ENCODE data around the gene SPECC1L.

The SPECC1L gene

GRCh38 chr22:24417200-24417599 lies 146.6 kb downstream of the SPECC1L start:
- DNase-seq (ENCODE audit: low read depth) = no peak

DNA sequence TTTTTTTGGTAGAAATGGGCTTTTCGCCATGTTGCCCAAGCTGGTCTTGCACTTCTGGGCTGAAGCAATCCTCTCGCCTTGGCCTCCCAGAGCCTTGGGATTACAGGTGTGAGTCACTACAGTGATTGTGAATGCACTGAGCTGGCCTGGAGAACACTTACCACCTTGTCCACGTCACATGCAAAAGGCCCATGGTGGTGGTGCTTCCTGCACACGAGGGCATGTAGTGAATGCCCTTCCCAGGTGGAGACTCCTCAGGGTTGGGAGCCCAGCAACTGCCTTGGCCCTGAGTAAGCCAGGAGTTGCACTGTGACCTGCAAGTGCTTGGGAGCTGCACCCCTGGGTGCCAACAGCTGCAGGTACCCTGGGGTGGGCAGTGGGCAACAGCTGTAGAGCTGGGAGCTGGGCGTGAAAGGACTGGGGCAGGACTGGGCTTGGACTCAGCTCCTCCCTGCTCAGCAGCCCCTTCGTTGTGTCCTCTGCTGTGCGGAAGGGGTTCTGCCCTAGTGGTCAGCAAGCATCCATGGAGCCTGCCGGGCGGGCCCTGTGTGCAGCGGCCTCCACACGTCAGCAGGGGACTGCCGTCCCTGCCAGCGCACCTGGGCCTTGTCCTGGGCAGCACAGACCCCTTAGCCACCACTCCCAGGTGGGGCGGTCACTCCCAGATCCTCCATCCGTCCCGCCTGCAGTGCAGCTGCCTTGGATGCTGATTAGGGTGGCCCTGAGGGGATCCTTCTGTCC lies 147.4 kb downstream of the SPECC1L start:
- DNase-seq (ENCODE audit: low read depth) = no peak

DNA sequence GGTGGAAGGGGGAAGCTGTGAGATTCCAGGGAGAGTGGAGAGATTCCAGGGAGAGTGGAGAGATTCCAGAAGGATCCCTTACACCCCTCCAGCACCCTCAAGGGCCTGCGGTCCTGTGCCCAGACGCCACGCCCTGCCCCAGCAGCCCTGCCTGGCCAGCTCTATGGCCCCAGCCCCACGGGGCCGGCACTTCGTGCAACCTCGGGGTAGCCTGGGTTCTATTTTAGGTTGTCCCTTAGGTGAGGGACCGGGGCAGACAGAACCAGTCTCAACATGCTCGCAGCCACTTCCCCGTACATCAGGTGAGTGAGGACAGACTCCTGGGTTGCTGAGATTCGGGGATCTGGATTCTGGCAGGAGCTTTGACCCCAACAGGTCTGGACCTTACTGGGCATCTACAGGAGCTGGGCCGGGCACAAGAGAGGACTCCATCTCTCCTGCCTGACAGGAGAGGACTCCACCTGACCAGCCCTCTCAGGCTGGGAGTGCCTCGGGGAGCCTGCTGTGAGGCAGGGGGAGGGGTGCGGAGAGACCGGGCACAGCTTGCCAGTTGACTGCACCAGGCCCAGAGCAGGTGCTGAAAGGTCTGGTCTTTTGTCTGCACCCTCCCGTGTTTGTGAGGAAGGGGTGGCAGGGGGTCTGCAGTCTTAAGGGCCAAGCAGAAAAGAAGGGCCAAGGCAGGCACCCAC lies 148.3 kb downstream of the SPECC1L start:
- no peak for DNase-seq (ENCODE audit: low read depth)

- no peak for DNase-seq (ENCODE audit: low read depth)
Measured at GRCh38 chr22:24419475-24419850, 148.8 kb downstream of the SPECC1L start.

- DNase-seq (ENCODE audit: low read depth) = no peak
Measured at GRCh38 chr22:24420072-24420976, 149.7 kb downstream of the SPECC1L start.

GRCh38 chr22:24420977-24421343 lies 150.3 kb downstream of the SPECC1L start:
- DNase-seq (ENCODE audit: low read depth) = no peak

DNA sequence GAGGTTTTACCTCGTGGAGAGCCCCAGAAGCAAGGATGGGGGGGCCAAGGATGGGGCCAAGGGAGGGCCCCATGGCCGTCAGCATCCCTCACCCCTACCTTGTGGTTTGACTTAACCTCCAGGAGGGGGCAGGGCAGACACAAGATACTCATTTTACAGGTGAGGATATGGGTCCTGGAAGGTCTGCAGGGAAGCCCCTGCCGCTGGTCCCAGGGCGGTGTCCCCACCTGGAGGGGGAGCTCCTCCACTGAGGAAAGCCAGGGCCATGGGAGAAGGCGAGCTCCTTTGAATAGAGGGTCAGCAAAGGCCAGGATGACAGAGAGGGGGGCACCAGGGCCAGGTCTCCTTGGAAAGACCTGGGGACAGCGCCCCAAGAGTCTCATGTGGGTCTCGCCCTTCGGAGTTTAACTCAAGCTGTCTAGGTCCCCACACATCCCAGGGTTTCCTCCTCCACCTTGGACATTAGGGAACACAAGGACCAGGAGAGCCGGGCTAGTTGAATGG lies 150.8 kb downstream of the SPECC1L start:
- no peak for DNase-seq (ENCODE audit: low read depth)

- no peak for DNase-seq (ENCODE audit: low read depth)
Measured at GRCh38 chr22:24422102-24422665, 151.6 kb downstream of the SPECC1L start.

DNA sequence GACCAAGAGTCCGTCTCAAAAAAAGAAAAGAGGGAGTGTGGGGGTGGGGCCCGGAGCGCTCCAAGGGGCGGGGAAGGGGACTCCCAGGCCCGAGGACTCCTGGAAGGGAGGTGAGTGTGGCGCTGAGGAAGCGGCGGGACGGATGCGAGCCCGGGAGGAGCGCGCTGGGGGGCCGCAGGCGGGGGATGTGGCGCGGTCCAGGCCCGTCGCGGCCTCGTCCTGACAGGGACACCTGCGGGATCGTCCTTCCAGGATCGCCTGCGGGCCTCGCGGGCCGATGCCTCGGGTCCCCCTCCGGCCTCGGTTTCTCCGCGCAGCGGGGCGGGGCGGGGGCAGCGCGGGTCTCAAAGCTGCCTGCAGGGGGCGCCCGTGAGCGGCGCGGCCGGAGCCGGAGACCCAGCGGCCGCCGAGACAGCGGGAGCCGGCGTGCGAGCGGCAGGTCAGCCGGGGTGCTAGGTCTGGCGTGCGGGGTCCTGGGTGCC lies 152.9 kb downstream of the SPECC1L start:
- DNase-seq (ENCODE audit: low read depth) = no peak

DNA sequence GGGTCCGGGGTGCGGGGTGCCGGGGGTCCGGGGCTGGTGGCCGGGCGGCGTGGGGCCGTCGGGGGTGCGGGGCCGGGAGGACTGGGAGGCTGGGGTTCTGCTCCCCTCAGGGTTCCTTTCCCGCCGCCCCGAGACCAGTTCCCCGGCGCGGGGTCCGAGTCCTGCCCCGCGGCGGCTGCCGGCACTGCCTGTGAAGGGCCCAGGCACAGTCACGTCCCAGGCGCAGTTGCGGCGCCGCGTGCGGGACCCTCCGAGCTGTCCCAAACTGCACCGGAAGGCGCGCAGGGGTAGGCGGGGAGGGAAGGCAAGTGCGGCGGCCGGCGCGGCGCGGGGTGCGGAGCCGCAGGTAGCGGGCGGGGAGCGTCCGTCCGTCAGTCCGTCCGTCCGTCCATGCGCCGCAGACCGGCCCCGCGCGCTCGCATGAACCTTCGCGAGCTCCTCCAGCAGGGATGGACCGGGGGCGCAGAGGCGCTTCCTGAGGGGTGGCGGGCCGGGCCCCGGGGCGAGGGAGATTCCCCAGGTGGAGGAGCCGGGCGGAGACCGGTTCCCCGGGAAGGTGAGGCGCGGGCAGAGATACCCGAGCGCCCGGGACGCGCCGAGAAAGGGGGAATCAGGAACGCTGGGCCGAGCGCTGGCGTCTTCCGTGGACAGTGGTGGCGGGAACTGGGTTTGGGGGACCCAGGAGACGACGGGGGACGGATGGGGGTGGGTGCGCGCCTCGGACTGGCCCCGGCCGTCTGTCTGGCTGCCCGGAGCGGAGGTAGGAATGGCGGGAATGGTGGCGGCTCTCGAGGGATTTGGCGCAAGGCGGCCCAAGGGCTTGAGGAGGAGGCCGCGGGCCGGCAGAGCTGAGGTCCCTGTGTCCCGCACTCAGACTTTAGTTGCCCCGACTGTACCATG lies 153.6 kb downstream of the SPECC1L start:
- no peak for DNase-seq (ENCODE audit: low read depth)

DNA sequence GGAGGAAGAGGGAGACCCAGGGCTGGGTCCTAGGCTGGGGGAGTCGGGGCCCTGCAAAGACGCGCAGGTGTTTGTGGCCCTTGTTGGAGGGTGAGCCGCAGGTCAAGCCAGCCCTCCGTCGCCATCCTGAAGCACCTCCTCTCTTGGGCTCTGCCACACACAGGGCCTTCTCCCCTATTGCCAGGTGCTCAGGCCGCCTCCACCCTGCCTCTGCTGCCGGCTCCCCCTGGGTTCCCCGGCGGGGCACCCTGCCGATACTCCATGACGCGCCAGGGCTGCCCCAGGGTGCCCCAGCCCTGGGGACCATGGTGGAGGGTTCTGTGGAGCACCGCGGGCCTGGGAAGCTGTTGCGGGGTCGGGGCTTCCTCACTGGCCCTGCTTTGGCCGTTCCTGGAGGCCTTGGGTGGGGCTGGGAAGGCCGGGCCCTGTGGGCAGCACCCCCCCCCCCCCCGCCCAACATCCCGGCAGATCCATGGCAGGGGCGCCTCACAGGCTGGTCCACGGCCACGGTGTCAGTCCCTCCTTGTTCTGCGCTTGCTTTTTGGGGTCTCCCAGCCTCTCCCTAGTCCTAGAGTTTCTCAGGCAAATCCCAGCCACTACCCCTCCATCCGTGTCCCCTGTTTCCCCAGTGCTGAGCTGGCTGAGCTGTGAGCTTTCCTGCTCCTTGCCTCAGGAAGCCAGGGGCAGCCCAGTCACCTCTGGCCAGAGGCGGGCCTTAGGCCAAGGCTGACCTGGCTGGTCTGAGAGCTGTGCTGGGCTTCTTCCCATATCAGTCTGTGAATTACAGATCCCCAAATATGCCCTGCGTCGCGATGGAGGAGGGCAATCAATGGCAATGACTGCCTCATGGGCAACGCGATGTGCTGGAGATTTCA lies 154.5 kb downstream of the SPECC1L start:
- no peak for DNase-seq (ENCODE audit: low read depth)

DNA sequence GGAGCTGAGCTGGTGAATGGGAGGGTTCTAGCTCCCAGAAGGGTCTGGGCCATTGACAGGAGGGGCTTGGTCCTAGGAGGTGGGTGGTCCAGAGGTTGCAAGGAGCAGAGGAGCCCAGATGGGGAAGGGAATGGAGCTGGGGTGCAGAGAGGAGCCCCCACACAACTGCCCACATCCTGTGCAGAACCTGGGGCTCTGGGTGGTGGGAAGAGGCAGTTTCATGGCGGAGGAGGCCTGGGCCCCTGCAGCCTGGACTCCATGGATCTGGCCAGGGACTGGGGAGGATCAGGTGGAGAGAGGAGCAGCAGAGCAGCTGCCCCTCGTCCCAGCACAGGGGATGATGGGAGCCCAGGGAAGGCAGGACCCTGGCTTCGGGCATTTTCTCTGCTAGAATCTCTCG lies 155.8 kb downstream of the SPECC1L start:
- DNase-seq (ENCODE audit: low read depth) = no peak

DNA sequence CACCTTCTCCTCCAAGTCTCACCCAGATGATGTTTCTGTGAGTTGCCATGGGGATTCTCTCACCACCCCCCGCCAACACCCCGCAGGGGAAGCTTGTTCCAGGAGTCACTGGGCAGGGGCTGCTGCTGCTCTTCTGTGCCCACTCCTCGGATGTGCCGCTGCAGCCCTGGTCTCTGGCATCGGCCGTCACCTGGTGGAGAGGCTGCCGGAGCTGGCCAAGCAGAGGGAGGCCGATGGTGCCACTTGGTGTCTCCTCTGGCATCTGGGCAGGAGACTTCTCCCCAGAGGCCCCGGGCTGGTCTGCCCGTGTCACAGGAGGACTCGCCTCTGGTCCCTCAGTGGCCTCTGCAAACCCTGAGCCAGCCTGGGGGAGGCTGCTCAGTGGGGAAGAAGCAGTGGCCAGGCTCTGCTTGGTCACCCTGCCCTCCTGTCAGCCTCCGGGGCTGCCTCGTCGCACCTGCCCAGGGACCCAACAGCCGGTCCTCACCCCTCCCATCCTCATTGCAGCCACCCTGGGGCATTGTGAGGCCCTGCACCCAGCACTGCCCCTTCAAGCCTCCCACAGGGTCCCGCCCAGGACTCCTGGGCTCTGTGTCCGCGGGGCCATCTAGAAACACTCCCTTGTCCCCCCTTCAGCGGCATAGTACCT lies 156.3 kb downstream of the SPECC1L start:
- DNase-seq (ENCODE audit: low read depth) = no peak

DNA sequence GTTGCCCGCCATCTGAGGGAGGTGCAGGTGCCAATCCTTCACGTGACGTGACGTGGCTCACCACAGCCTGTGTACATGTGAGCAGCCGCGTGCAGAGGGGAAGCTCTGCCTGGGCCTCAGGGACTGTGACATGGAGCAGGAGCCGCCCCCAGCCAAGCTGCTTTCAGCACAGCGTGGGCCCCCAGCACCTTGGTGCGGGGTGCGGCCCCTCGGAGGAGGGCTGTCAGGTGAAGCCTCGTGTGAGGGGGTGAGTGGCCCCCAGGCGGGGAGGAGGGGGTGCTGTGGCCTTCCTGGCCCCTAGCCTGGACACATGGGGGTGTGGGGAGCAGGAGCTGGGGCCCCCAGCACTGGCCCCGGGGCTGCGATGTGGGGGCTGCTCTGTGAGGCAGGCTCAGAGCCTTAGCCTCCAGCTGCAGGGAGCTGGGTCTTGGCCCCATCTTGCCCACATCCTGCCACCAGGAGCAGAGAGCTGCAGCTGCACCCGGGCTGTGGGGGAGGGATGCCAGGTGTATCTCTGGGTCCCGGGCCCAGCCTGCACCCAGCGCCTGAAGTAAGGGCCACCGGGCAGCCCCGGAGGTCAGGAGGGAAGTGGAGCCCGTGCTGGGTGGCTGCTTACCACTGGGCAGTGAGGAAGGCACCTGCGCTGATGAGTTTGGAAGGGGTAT lies 157.0 kb downstream of the SPECC1L start, which contains the start of gene ADORA2A:
TSS of gene ADORA2A (plus strand) at position 100 of the 665 bp plus-strand sequence. CDS start 5,806 bp downstream, outside the sequence.
- DNase-seq (ENCODE audit: low read depth) = no peak

DNA sequence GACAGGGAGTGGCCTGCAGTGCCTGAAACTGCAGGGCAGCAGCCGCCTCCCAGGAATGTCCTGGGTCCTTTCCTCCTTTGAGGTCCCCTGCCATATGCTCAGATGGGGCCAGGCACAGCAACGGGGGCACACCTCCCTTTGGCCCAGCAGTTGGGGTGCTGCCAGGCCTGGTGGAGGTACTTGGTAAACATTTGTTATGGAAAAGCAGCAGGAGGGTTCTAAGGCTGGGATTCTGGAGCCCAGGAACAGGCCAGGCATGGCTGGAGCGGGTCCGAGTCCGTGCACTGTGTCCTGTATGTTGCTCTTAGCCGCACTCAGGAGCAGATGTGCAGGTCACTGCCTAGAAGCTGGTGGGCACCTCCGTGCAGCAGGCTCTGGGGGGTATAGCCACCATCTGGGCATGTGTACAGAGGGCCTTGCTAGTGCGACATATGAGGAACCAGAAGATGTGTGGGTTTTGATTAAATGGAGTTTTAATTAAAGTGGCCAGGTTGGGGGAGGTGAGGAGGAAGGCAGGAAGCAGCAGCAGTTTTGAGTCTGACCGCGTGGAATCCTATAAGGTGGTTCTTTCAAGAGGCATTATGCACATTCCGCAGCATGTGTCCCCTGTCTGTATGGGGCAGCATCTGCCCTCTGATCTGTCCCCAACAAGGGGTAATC lies 158.2 kb downstream of the SPECC1L start:
- no peak for DNase-seq (ENCODE audit: low read depth)

GRCh38 chr22:24429411-24430365 lies 159.1 kb downstream of the SPECC1L start:
- no peak for DNase-seq (ENCODE audit: low read depth)
